Caki2 (cell line): Measurements from ENCODE around the gene HSD3B1. TPM values are rescaled to one million over a fixed set of nuclear protein-coding genes. Genes with fewer than 3 reads are reported as not detected.
A peak's percentile ranks its signal among the peaks of the same experiment; 100 is the strongest.
"Not testable (repeated sequence)": the region's sequence is repeated elsewhere in the genome, so short reads cannot be mapped to it uniquely, and the experiment has no call there.

Experiments
- DNase-seq: peaks from one replicate; pipeline ENCODE4 v3.0.0-alpha.2; 2015; ENCODE audit warnings: low read depth
- in situ Hi-C: cut with HindIII; loops from 2 replicates; pipeline ENCODE4 v1.10.0; 2016; ENCODE audit warnings: low sequenced_read_pairs, low pct_unique_long_range_greater_than_20kb, mixed read lengths
- total RNA-seq: library from RNA; depleted of rRNA; stranded (reverse); fragments of >200 nt; shearing (Covaris generic); gene quantifications from 2 replicates; pipeline ENCODE4 v1.2.3, GENCODE V29; 2014; ENCODE audit warnings: low replicate concordance; rRNA removed

The HSD3B1 gene
- total RNA-seq, 1 experiment from 2014 or later, result not detected

DNA sequence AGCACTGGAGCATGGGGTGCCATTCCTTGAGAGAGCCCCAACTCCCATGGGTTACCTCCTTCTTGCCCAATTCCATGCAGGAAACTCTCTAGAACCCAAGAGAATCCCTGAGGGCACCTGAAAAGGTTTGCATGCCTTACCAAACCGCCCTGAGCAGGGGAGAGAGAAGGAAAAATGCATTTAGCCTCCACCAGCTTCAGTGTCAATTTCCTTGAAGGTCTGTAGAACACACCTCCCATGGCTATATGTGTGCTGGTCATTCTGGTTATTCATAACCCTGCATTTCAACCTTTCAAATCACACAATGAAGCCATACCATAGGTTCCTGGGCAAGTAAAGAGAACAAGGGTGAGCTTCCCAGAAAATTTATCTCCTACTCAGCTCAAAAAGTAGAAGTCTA, 39.6 kb downstream of the HSD3B1 start:
- no peak for DNase-seq
- in situ Hi-C loops, result no loop called here

DNA sequence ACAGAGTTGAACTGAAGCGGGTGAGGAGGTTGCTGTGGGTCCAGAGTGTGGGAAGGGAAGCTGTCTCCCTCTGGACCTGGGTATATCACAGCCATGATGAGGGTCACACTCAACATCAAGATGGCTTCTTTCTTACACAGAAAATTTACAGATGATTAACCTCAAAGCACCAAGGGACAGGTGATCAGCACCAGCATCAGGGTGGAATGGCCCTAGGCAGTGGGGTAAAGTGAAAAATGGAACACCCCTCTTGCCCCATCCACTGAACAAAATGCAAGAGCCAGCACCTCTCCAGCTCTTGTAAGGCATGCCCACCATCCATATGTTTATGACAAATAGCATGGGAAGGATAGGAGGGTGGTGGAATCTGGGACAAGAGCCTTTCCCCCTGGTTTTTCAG, 40.3 kb downstream of the HSD3B1 start:
- in situ Hi-C loops, result no loop called here
- no peak for DNase-seq

DNA sequence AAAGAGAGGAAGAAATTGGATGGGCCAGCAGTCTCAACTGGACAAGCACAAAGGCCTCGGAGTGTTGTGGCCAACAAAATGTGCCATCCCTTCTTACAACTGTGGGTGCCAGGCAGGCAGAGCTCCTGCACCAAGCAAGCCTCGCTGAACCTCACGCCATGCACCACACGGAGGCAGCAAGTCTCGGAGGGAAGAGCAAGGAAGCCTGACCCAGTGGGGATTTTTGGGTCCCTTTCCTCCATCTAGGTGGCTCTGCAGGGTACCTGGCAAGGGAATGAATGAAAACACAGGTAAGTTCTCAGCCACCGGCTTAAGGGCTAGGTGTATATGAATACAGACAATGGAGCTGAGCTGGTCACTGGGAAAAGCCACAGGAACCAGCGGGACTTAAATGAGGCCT, 40.8 kb downstream of the HSD3B1 start:
- no peak for DNase-seq
- in situ Hi-C loops, result no loop called here

DNA sequence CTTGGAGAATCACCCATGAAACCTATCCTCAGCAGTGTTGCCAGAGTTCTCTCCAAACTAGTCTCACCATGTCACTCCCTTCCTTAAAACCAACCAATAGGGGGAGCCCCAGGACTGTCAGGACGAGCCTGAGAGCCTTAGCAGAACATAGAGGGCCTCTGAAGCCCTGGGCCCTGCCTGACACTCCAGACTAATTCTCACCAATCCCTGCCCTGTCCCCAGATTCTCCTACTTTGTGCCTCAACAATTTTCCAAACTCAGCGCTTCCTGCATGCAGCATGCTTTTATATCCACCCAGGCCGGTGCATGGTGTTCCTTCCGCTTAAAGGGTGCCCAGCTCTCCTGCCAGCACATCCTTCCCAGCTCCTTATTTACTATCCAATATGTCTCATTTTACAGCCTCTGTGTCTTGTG, 42.7 kb downstream of the HSD3B1 start:
- in situ Hi-C loops, result no loop called here

GRCh38 chr1:119550381-119550780, 43.4 kb downstream of the HSD3B1 start:
- in situ Hi-C loops, result no loop called here
- no peak for DNase-seq

More for the DNA sequence above, 42.7 kb downstream of the HSD3B1 start:
- peak; percentile 16 for DNase-seq

- no peak for DNase-seq
- in situ Hi-C loops, result no loop called here
Measured at GRCh38 chr1:119551218-119551617, 44.2 kb downstream of the HSD3B1 start.

DNA sequence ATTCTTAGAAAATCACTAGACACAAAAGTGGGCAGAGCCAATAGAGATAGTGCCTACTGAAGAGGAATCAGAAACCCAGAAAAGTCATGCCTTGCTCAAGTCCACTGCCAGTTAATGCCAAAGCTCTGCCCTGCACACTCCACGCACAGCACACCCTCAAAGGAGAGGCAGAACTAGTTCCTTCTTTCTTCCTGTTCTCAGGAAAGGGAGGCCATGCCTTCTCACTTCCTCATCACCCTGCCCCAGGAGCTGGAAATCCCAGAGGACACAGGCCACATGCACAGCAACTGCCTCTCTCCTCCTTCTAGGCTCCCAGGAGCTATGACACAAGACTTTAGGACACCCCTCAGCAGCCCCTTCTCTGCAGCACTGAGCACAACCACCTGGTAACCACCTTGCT, 45.6 kb downstream of the HSD3B1 start:
- in situ Hi-C loops, DNase-seq: not testable (repeated sequence)

DNA sequence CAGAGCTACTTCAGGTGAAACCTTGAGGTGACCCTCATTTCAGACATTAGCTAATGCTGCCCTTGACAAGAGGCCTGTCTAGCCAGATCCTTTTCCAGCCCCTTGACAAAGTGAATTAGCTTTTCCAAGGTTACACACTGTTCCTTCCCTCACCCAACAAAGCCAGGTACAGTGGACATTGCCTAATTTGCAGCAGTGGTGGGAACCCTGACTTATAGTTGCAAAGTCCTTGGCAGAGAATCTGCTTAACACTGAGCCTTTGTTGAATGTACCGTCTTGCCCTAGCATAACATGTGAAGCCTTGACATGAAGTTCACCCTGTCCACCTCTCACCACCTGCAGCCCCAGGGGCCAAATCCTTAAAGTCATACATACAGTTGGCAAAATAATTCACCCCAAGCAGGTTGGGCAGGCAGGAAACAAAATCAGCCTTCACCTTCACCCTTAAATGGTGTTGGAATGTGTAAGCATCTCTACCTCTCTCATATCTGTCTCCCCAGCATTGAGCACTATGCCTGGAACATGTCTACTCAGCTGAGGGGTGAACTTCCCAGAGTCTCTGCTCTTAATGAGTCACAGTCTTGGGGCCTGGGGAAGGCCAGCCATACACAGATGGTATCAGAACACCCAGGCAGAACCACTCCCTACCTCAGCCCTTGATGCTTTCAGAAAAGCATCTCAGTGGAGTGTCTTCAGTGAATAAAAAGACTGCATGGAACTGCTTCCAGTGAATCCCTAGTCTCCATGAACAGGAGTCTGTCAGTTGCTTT, 46.5 kb downstream of the HSD3B1 start:
- in situ Hi-C loops, DNase-seq: not testable (repeated sequence)

DNA sequence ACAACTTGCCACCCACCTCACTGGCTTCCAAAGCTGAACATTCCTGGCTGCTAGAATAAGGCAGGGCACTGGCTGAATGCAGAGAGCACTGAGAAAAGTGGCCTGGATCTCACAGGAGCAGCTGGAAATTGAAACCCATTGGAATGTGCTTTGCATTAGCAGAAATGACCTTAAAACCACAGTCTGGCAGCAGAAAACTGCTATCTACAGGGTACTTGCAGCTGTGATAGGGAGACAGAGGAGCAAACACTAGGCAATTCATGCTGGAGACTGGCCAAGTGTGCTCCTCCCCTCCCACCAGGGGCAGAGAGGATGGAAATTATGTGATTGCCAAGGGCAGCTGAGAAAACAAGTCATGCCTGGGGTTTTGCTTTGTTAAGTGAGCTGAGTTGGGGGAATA, 47.2 kb downstream of the HSD3B1 start:
- DNase-seq, result no peak
- in situ Hi-C loops, result no loop called here

DNA sequence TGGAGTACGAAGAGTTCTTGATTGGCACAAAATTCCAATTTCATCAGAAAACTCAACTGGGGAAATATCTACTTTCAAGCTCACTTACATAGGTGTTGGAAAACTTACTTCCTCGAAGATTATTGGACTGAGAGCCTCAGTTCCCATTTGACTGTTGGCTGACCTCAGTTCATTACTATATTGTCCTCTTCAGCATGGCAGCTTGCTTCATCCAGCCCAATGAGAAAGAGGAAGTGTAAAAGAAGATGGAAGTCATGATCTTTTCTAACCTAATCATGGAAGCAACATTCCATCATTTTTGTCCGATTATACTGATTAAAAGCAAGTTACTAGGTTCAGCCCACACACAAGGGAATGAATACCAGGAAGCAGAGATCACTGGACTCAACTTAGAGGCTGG, 49.4 kb downstream of the HSD3B1 start:
- in situ Hi-C loops, result no loop called here
- no peak for DNase-seq

- DNase-seq, in situ Hi-C loops: not testable (repeated sequence)
Measured at GRCh38 chr1:119560402-119560801, 53.4 kb downstream of the HSD3B1 start.

GRCh38 chr1:119564548-119564947, 57.5 kb downstream of the HSD3B1 start:
- in situ Hi-C loops, result no loop called here
- DNase-seq, result no peak

Other genes with a start within 250 kb of the HSD3B1 start
- not detected in 2 replicates for gene HAO2, start 138.4 kb upstream of the HSD3B1 start, total RNA-seq
- not detected in 2 replicates for gene HSD3B2, start 92.1 kb upstream of the HSD3B1 start, total RNA-seq
- gene ZNF697, start 141.1 kb downstream of the HSD3B1 start, total RNA-seq, result 1.6 TPM in 1 of 2 replicates, not detected in the other
- gene PHGDH, start 204.7 kb downstream of the HSD3B1 start, total RNA-seq, result 60.8 and 74.9 TPM in 2 replicates